Body of pancreas (tissue), 4 donors: ENCODE data around the gene TBC1D24. TPM values are rescaled to one million over a fixed set of nuclear protein-coding genes. Genes with fewer than 3 reads are reported as not detected.

ENCODE experiments used
- ATAC-seq: fragments of 150-250 bp; one replicate; pipeline ENCODE4 v1.9.1; 2016
- DNase-seq, 4 donors: peaks; one replicate each; pipeline ENCODE4 v3.0.0-alpha.2; 2019
- H3K27ac ChIP-seq, 4 donors: fragments of 200-600 bp; sonication (generic); 1 replicate in 3 of 4; 2 replicates in 1 of 4; pipeline versions ENCODE4 v1.5.1 to v1.6.1; 2016 to 2019; ENCODE audit warnings: mild to moderate bottlenecking in 1 of 4, mixed read lengths in 1 of 4, moderate library complexity in 1 of 4
- H3K27me3 ChIP-seq, 2 donors: fragments of 200-600 bp; sonication (generic); one replicate each; pipeline ENCODE4 v1.6.0; 2016; ENCODE audit warnings: mild to moderate bottlenecking in 1 of 2
- H3K36me3 ChIP-seq, 2 donors: fragments of 200-600 bp; sonication (generic); replicated peaks in 1 of 2; 2 replicates each; pipeline ENCODE4 v1.5.1; 2016; ENCODE audit warnings: low read depth in 2 of 2; ENCODE audit not compliant: insufficient read depth in 1 of 2
- H3K4me1 ChIP-seq: fragments of 200-600 bp; sonication (generic); one replicate; pipeline ENCODE4 v1.6.0; 2016
- H3K4me3 ChIP-seq, 2 donors: fragments of 200-600 bp; sonication (generic); 1 replicate in 1 of 2; 2 replicates in 1 of 2; pipeline ENCODE4 v1.5.1; 2016 to 2019
- H3K9me3 ChIP-seq, 3 donors: fragments of 200-600 bp; sonication (generic); 1 replicate in 2 of 3; 2 replicates in 1 of 3; pipeline ENCODE4 v1.5.1; 2016
- POLR2A ChIP-seq, 3 donors: fragments of 450-650 bp; IDR thresholded peaks; one replicate each; pipeline ENCODE4 v1.6.1; 2016; ENCODE audit warnings: antibody characterized with exemption in 3 of 3, mild to moderate bottlenecking in 2 of 3
- WGBS, 2 donors: methylation state at CpG; one replicate each; pipeline ENCODE4 v1.1.5; 2017; 5-methylcytosine and 5-hydroxymethylcytosine counted together
- intact Hi-C: fragments of 100-400 bp; cut with DNase I; formaldehyde crosslinking; loops from one replicate; pipeline ENCODE4 v1.15.1; 2023
- total RNA-seq, 2 donors: library from RNA; depleted of rRNA; stranded (reverse); fragments of >200 nt; gene quantifications; one replicate each; pipeline ENCODE4 v1.1.0, GENCODE V29; 2016
- TF ChIP-seq, protein P1 (sequence below), 7 experiments: fragments of 450-650 bp in 4 of 7; fragments of 200-600 bp in 3 of 7; sonication (generic) in 3 of 7; IDR thresholded peaks; one replicate each; pipeline ENCODE4 v1.5.1; 2016 to 2019; ENCODE audit warnings: antibody characterized with exemption in 7 of 7

The TBC1D24 gene
- total RNA-seq, 2 donors from 2014 or later, result 18.7 to 30.0 TPM

GRCh38 chr16:2486645-2487516 is 12.0 kb downstream of the TBC1D24 start:
- DNase-seq (peak; percentile 66 to 79 (median 74)), ATAC-seq (peak; percentile 73)
- intact Hi-C loops, result no loop called here
- WGBS, 2 donors, result 44 to 62% methylated on average over 13 to 29 of the region's 29 CpGs
- H3K9me3 ChIP-seq, result no peaks in the 10 kb centered on the region
- H3K27ac ChIP-seq, result peak overlapping the region in 3 of 4 donors; percentile 27 to 72 (median 46)
- H3K36me3 ChIP-seq, result no peaks in the 10 kb centered on the region
- H3K4me1 ChIP-seq, result peaks cover 60% of the 10 kb centered on the region
- H3K27me3 ChIP-seq, result no peaks in the 10 kb centered on the region
- TF ChIP-seq, protein P1, sequence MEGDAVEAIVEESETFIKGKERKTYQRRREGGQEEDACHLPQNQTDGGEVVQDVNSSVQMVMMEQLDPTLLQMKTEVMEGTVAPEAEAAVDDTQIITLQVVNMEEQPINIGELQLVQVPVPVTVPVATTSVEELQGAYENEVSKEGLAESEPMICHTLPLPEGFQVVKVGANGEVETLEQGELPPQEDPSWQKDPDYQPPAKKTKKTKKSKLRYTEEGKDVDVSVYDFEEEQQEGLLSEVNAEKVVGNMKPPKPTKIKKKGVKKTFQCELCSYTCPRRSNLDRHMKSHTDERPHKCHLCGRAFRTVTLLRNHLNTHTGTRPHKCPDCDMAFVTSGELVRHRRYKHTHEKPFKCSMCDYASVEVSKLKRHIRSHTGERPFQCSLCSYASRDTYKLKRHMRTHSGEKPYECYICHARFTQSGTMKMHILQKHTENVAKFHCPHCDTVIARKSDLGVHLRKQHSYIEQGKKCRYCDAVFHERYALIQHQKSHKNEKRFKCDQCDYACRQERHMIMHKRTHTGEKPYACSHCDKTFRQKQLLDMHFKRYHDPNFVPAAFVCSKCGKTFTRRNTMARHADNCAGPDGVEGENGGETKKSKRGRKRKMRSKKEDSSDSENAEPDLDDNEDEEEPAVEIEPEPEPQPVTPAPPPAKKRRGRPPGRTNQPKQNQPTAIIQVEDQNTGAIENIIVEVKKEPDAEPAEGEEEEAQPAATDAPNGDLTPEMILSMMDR (IDR thresholded peaks at IDR 0.05), result peak in 5 of 7 experiments; percentile 19 to 68 (median 50)
- TF ChIP-seq POLR2A (IDR thresholded peaks at IDR 0.05), result no peak
- H3K4me3 ChIP-seq, result no peak overlapping the region

GRCh38 chr16:2487517-2487842 is 12.6 kb downstream of the TBC1D24 start:
- TF ChIP-seq POLR2A (IDR thresholded peaks at IDR 0.05), result no peak
- TF ChIP-seq, protein P1 (IDR thresholded peaks at IDR 0.05), result no peak
- Histone ChIP-seq H3K27me3 (no peaks in the 10 kb centered on the region), H3K9me3 (no peaks in the 10 kb centered on the region), H3K27ac (peak overlapping the region in 3 of 4 donors; percentile 27 to 72 (median 46)), H3K36me3 (no peaks in the 10 kb centered on the region), H3K4me1 (peaks cover 60% of the 10 kb centered on the region), H3K4me3 (no peak overlapping the region)
- intact Hi-C loops, result no loop called here
- DNase-seq (peak in 1 of 4 donors; percentile 10), ATAC-seq (no peak)
- WGBS, 2 donors, result 51 to 63% methylated on average over 8 of the region's 8 CpGs

DNA sequence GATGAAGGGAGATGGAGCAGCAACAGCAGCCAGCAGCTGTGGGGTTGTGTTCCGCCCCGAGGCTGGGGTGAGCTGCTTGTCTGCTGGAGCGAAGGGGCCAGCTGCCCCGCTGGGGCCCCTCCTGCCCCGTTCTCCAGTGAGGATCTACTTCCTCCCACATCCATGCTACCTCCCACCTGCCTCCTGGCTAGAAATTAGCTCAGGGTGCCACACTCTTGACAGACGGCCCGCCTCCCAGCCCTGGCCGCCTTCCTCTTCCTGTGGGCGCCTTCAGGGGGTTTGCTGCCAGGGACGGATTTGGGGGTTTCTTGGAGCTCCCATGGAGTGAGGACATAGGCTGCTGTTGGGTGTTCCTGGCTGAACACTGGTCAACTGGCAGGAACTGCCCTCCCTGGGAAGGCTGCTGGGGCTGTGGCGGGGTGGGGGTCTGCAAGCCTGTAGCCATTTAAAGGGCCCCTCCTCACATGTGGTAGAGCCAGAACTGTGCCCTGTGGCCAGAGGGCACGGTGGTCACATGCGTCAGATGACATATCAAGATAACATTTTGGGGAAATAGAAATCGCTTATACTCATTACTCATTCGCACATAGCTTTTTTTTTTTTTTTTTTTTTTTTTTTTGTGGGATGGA is 13.1 kb downstream of the TBC1D24 start:
- no peak for ATAC-seq
- Histone ChIP-seq H3K4me1 (peaks cover 60% of the 10 kb centered on the region), H3K27ac (peak overlapping the region in 2 of 4 donors; percentile 46 to 72), H3K9me3 (no peaks in the 10 kb centered on the region), H3K36me3 (no peaks in the 10 kb centered on the region), H3K27me3 (no peaks in the 10 kb centered on the region), H3K4me3 (no peak overlapping the region)
- 60 to 85% methylated on average over 12 to 15 of the region's 15 CpGs for WGBS, 2 donors
- DNase-seq, result peak in 1 of 4 donors; percentile 9
- TF ChIP-seq, protein P1 (IDR thresholded peaks at IDR 0.05), result no peak
- no peak for TF ChIP-seq POLR2A (IDR thresholded peaks at IDR 0.05)
- intact Hi-C loops, result no loop called here

DNA sequence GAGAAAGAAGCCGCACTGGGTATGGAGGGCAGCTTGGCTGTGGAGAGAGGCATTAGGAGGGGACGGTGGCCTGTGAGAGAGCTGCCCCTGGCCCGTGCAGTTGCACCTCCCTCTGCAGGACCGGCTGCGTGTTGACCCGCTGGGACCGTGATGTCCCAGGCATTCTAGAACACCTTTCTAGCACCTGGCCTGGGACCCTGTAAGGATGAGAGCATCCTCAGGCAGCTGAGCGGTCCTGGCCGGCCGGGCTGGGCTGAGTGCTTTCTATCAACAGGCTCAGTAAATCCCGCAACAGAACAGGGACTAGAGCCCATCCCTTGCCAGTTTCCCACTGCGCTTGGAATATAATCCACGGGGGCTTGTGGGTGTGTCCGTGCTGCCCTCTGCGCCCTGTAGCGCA is 14.7 kb downstream of the TBC1D24 start:
- H3K27me3 ChIP-seq, result no peaks in the 10 kb centered on the region
- ATAC-seq (no peak), DNase-seq (peak in 1 of 4 donors; percentile 10)
- H3K36me3 ChIP-seq, result no peaks in the 10 kb centered on the region
- H3K4me1 ChIP-seq, result peaks cover 45% of the 10 kb centered on the region
- intact Hi-C loops, result no loop called here
- 91 to 92% methylated on average over 3 to 16 of the region's 16 CpGs for WGBS, 2 donors
- TF ChIP-seq, protein P1 (IDR thresholded peaks at IDR 0.05), result no peak
- TF ChIP-seq POLR2A (IDR thresholded peaks at IDR 0.05), result no peak
- no peaks in the 10 kb centered on the region for H3K9me3 ChIP-seq
- no peak overlapping the region for H3K27ac ChIP-seq
- no peak overlapping the region for H3K4me3 ChIP-seq
